Measurements from ENCODE around the gene IL17RE. TPM values are rescaled to one million over a fixed set of nuclear protein-coding genes. Genes with fewer than 3 reads are reported as not detected.

Gene IL17RE
- total and polyA plus RNA-seq, 2 of the 13 experiments (the other 11 are each of a cell fraction or from before 2014, with no cell fraction given) = 14.5 to 24.1 TPM

DNA sequence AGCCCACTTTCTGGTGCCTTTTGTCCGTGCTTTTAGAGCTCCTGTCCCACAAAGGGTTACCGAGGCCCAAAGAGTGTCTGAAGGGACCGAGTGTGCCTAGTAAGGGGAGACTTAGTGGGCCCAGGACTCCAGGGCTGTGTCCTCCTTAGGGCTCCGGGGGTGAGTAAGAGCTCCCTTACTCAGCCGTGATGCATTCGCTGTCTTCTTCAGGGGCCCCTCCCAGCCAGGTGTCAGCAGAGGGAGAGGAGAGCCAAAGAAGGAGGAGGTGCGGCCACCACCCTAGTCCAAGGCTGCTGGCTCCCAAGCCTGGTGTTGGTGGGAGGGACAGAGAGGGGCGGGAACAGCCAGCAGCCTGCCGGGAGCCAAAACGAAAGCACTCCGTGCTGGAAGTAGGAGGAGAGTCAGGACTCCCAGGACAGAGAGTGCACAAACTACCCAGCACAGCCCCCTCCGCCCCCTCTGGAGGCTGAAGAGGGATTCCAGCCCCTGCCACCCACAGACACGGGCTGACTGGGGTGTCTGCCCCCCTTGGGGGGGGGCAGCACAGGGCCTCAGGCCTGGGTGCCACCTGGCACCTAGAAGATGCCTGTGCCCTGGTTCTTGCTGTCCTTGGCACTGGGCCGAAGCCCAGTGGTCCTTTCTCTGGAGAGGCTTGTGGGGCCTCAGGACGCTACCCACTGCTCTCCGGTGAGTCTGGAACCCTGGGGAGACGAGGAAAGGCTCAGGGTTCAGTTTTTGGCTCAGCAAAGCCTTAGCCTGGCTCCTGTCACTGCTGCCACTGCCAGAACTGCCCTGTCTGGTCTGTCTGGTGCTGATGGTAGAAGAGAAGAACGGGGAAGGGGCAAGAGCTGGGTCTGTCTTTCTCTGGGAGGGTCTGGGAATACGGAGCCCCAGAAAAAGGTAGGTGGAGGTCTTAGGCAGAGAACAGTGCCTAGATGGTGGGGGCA is 14.4 kb downstream of the IL17RE start, which contains the start of gene IL17RC (continued):
- TF ChIP-seq, protein P1, sequence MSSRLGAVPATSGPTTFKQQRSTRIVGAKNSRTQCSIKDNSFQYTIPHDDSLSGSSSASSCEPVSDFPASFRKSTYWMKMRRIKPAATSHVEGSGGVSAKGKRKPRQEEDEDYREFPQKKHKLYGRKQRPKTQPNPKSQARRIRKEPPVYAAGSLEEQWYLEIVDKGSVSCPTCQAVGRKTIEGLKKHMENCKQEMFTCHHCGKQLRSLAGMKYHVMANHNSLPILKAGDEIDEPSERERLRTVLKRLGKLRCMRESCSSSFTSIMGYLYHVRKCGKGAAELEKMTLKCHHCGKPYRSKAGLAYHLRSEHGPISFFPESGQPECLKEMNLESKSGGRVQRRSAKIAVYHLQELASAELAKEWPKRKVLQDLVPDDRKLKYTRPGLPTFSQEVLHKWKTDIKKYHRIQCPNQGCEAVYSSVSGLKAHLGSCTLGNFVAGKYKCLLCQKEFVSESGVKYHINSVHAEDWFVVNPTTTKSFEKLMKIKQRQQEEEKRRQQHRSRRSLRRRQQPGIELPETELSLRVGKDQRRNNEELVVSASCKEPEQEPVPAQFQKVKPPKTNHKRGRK (CRISPR knock-in tag; IDR thresholded peaks at IDR 0.05) = no peak
- TF ChIP-seq RXRB (CRISPR knock-in tag; IDR thresholded peaks at IDR 0.05; ENCODE audit: borderline replicate concordance) = no peak
- 0 out of 2 replicates have a peak, but pooled peaks have one; percentile 30 for TF ChIP-seq ZNF567 (CRISPR knock-in tag; IDR thresholded peaks at IDR 0.05; ENCODE audit: borderline replicate concordance)
- TF ChIP-seq ZNF891 (CRISPR knock-in tag; IDR thresholded peaks at IDR 0.05) = no peak; the same call in 1 of the 2 replicates
- TF ChIP-seq SOX5 (CRISPR knock-in tag; IDR thresholded peaks at IDR 0.05; ENCODE audit: borderline replicate concordance) = no peak
- TF ChIP-seq PCBP1 (IDR thresholded peaks at IDR 0.05; ENCODE audit: borderline replicate concordance, low read depth, low read length) = no peak
- no peak for TF ChIP-seq NAIF1 (CRISPR knock-in tag; IDR thresholded peaks at IDR 0.05; ENCODE audit: borderline replicate concordance)
- TF ChIP-seq ZNF879 (CRISPR knock-in tag; IDR thresholded peaks at IDR 0.05) = no peak
- no peak for TF ChIP-seq MLLT10 (CRISPR knock-in tag; IDR thresholded peaks at IDR 0.05)
- 0 out of 2 replicates have a peak, but pooled peaks have one; percentile 10 for TF ChIP-seq RXRA (CRISPR knock-in tag; IDR thresholded peaks at IDR 0.05)
- no peak for TF ChIP-seq SETDB1 (CRISPR knock-in tag; IDR thresholded peaks at IDR 0.05; ENCODE audit: borderline replicate concordance)
- TF ChIP-seq ZNF33B (CRISPR knock-in tag; IDR thresholded peaks at IDR 0.05) = no peak
- no peak for TF ChIP-seq TAF15 (IDR thresholded peaks at IDR 0.05; ENCODE audit: low read depth, low read length, poor library complexity, severe bottlenecking)
- peak; percentile 6; the same call in 1 of the 2 replicates for TF ChIP-seq HNF4A (CRISPR knock-in tag; IDR thresholded peaks at IDR 0.05)
- no peak for TF ChIP-seq MAFF (IDR thresholded peaks at IDR 0.05; ENCODE audit: low read depth, low read length)
- TF ChIP-seq, protein P2, sequence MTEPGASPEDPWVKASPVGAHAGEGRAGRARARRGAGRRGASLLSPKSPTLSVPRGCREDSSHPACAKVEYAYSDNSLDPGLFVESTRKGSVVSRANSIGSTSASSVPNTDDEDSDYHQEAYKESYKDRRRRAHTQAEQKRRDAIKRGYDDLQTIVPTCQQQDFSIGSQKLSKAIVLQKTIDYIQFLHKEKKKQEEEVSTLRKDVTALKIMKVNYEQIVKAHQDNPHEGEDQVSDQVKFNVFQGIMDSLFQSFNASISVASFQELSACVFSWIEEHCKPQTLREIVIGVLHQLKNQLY (CRISPR knock-in tag; IDR thresholded peaks at IDR 0.05) = no peak
- TF ChIP-seq ZNF709 (CRISPR knock-in tag; IDR thresholded peaks at IDR 0.05) = peak; percentile 27; the same call in 1 of the 2 replicates
- TF ChIP-seq MED8 (CRISPR knock-in tag; IDR thresholded peaks at IDR 0.05; ENCODE audit: insufficient replicate concordance) = no peak
- no peak for TF ChIP-seq U2AF2 (IDR thresholded peaks at IDR 0.05; ENCODE audit: low read depth, low read length)
- TF ChIP-seq, protein P3, sequence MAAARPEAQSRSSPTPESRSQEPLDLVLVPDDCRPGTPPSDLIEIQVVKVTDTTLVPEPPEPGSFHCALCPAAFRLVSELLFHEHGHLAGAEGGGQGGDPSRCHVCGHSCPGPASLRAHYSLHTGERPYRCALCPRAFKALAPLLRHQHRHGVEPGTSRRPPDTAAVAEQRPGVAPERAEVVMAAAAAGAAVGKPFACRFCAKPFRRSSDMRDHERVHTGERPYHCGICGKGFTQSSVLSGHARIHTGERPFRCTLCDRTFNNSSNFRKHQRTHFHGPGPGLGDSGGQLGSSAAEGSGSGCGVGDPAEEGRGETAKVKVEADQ (CRISPR knock-in tag; IDR thresholded peaks at IDR 0.05; ENCODE audit: borderline replicate concordance) = no peak; the same call in 1 of the 2 replicates
- no peak for TF ChIP-seq ELF4 (CRISPR knock-in tag; IDR thresholded peaks at IDR 0.05; ENCODE audit: borderline replicate concordance)
- TF ChIP-seq, protein P4, sequence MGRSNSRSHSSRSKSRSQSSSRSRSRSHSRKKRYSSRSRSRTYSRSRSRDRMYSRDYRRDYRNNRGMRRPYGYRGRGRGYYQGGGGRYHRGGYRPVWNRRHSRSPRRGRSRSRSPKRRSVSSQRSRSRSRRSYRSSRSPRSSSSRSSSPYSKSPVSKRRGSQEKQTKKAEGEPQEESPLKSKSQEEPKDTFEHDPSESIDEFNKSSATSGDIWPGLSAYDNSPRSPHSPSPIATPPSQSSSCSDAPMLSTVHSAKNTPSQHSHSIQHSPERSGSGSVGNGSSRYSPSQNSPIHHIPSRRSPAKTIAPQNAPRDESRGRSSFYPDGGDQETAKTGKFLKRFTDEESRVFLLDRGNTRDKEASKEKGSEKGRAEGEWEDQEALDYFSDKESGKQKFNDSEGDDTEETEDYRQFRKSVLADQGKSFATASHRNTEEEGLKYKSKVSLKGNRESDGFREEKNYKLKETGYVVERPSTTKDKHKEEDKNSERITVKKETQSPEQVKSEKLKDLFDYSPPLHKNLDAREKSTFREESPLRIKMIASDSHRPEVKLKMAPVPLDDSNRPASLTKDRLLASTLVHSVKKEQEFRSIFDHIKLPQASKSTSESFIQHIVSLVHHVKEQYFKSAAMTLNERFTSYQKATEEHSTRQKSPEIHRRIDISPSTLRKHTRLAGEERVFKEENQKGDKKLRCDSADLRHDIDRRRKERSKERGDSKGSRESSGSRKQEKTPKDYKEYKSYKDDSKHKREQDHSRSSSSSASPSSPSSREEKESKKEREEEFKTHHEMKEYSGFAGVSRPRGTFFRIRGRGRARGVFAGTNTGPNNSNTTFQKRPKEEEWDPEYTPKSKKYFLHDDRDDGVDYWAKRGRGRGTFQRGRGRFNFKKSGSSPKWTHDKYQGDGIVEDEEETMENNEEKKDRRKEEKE (IDR thresholded peaks at IDR 0.05) = no peak

Data from HepG2 (cell line).